Heart left ventricle (tissue), 13 donors: ENCODE results near the gene ZFP92.

ENCODE experiments used
- CTCF ChIP-seq, 12 donors: fragments of 200-600 bp; sonication (generic) in 4 of 12; IDR thresholded peaks; one replicate each; pipeline versions ENCODE4 v1.5.0 to v1.8.0; 2018 to 2022; ENCODE audit warnings: antibody characterized with exemption in 12 of 12, mild to moderate bottlenecking in 5 of 12
- POLR2A ChIP-seq, 2 donors: fragments of 450-650 bp; IDR thresholded peaks; one replicate each; pipeline ENCODE4 v1.6.1; 2017; ENCODE audit warnings: antibody characterized with exemption in 2 of 2, mild to moderate bottlenecking in 2 of 2, moderate library complexity in 2 of 2
- donor health status: ischemic (EF 13 %, LVEDD 7.1; RV severe dilation, severe dysfunction).
- donor health status: DM: no; HTN: yes; CAD: no.
- donor health status: DM: no; HTN: no; CAD: no.
- donor health status: ischemic (EF 25% LVEDD 6.9; RV normal size, moderate dysfunction).
- donor health status: ischemic (EF 25% LVEDD 5.7; RV mildly dilated, moderate dysfunction).
- donor health status: ischemic (EF 35%, LVEDD 5.7; RV mildly dilated, moderate dysfunction).
- donor health status: nonischemic (EF 11% LVEDD 7.7; RV severe dilation, severe dysfunction).
- donor health status: DM: yes; HTN: yes; CAD: no.
- donor health status: PGD.
- donor health status: ischemic (EF 29% LVEDD 5.4; RV normal size, mild dysfunction).
- donor health status: nonischemic (EF 23%, LVEDD 6.1; RV moderate dilation, normal function).

DNA sequence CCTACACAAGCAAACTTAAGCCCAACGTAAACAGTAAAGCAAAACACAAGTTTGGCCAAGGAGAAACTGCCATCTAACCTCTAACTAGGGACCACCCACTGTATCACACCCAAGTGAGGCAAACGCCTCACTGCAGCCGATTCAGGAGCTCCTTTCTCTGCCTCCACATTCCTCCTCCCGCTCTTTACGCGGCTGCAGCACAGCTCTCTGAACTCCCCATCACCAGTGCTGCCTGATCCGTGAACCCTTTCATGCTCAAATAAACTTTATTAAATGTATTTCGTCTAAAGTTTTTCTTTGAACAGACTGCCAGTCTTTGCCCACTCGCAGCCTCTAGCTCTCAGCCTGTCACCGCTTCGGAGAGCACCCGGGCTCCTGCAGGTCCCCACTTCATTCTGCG is 16.7 kb upstream of the ZFP92 start:
- TF ChIP-seq CTCF (IDR thresholded peaks at IDR 0.05) (no peak), POLR2A (IDR thresholded peaks at IDR 0.05) (no peak)
